Stimulated activated CD4-positive, alpha-beta T cell treated with anti-CD3 and anti-CD28 coated beads, Interleukin-15, amount 100 ng/mL, for 1 hour (primary cell): ENCODE results near the gene BBOF1.

Experiments
- DNase-seq, 2 donors: peaks; one replicate each; pipeline ENCODE4 v3.0.0-alpha.2; 2020; ENCODE audit warnings: low read depth in 1 of 2, low spot score in 1 of 2

The BBOF1 gene

GRCh38 chr14:74022346-74022745 is 3.2 kb downstream of the BBOF1 start:
- DNase-seq, result no peak

GRCh38 chr14:74029136-74029535 is 10.0 kb downstream of the BBOF1 start:
- no peak for DNase-seq

GRCh38 chr14:74034572-74034971 is 15.4 kb downstream of the BBOF1 start:
- DNase-seq, result no peak

- DNase-seq, result no peak
Observed at GRCh38 chr14:74035556-74035955, 16.4 kb downstream of the BBOF1 start.

GRCh38 chr14:74038020-74038859 is 19.1 kb downstream of the BBOF1 start:
- DNase-seq, result no peak

GRCh38 chr14:74042296-74042695 is 23.1 kb downstream of the BBOF1 start:
- DNase-seq, result no peak

- DNase-seq, result no peak
Observed at GRCh38 chr14:74045522-74045921, 26.4 kb downstream of the BBOF1 start.

- DNase-seq, result no peak
Observed at GRCh38 chr14:74048281-74048680, 29.1 kb downstream of the BBOF1 start.

- DNase-seq, result no peak
Observed at GRCh38 chr14:74049876-74050495, 30.8 kb downstream of the BBOF1 start.

- DNase-seq, result no peak
Observed at GRCh38 chr14:74062809-74063150, 43.6 kb downstream of the BBOF1 start.

- DNase-seq, result no peak
Observed at GRCh38 chr14:74064426-74064825, 45.3 kb downstream of the BBOF1 start.

- no peak for DNase-seq
Observed at GRCh38 chr14:74064883-74065282, 45.7 kb downstream of the BBOF1 start.

- no peak for DNase-seq
Observed at GRCh38 chr14:74065746-74066575, 46.8 kb downstream of the BBOF1 start.

- no peak for DNase-seq
Observed at GRCh38 chr14:74077401-74077800, 58.3 kb downstream of the BBOF1 start.

- no peak for DNase-seq
Observed at GRCh38 chr14:74080820-74081460, 61.8 kb downstream of the BBOF1 start.

- no peak for DNase-seq
Observed at GRCh38 chr14:74081491-74081890, 62.3 kb downstream of the BBOF1 start.

- no peak for DNase-seq
Observed at GRCh38 chr14:74083161-74083560, 64.0 kb downstream of the BBOF1 start.

- no peak for DNase-seq
Observed at GRCh38 chr14:74083784-74084276, 64.7 kb downstream of the BBOF1 start.

GRCh38 chr14:74084277-74085046 is 65.3 kb downstream of the BBOF1 start, which contains the start of the genes ALDH6A1 and LIN52:
TSS of gene ALDH6A1 (minus strand) at chr14:74084453. CDS start at chr14:74084394, 59 bp downstream.
TSS of gene LIN52 (plus strand) at chr14:74084956. CDS start at chr14:74084975, 19 bp downstream.
- peak; percentile 99 to 100 for DNase-seq

- no peak for DNase-seq
Observed at GRCh38 chr14:74085047-74085637, 66.0 kb downstream of the BBOF1 start.
